GM12875 (cell line): ENCODE results near the gene MESD.

Experiments
- H3K4me3 ChIP-seq: one replicate; pipeline ENCODE4 v1.5.1; 2011; ENCODE audit warnings: low read depth, low read length, control low read depth
- TF ChIP-seq, protein P1 (sequence below): IDR thresholded peaks from 2 replicates; pipeline ENCODE4 v1.5.1; 2011; ENCODE audit warnings: low read depth, mild to moderate bottlenecking, control low read depth, inconsistent platforms, low read length, moderate library complexity, borderline replicate concordance; ENCODE audit not compliant: insufficient read depth

Gene MESD

DNA sequence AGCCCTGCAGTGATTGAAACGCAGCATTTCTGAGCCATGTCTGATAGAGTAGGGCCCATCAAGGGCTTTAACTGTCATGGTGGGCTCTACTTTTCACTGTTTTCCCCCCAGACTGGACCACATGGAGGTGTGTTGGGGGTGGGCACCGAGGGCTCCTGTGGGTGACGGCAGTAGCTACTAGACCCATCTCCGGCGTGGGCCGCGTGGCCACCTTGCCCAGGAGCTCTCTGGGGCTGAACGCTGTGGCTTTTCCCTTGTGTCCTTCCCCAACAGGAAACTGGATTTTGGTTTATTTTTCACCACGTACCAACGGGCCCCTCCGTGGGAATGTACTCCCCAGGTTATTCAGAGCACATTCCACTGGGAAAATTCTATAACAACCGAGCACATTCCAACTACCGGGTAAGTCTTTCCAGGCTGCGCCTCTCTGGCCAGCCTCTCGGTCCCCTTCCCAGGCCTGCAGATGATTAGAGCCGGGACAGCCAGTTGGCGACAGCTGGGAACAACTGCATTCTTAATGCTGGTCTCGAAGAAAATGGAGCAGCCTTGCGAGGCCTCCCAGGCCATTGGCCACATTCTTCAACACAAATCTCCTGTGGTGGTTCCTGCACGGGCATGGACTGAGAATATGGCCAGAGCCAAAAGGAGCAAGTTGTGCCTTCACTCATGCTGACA lies 67.7 kb downstream of the MESD start:
- TF ChIP-seq, protein P1, sequence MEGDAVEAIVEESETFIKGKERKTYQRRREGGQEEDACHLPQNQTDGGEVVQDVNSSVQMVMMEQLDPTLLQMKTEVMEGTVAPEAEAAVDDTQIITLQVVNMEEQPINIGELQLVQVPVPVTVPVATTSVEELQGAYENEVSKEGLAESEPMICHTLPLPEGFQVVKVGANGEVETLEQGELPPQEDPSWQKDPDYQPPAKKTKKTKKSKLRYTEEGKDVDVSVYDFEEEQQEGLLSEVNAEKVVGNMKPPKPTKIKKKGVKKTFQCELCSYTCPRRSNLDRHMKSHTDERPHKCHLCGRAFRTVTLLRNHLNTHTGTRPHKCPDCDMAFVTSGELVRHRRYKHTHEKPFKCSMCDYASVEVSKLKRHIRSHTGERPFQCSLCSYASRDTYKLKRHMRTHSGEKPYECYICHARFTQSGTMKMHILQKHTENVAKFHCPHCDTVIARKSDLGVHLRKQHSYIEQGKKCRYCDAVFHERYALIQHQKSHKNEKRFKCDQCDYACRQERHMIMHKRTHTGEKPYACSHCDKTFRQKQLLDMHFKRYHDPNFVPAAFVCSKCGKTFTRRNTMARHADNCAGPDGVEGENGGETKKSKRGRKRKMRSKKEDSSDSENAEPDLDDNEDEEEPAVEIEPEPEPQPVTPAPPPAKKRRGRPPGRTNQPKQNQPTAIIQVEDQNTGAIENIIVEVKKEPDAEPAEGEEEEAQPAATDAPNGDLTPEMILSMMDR: no peak
- H3K4me3 ChIP-seq: no peak overlapping the region

DNA sequence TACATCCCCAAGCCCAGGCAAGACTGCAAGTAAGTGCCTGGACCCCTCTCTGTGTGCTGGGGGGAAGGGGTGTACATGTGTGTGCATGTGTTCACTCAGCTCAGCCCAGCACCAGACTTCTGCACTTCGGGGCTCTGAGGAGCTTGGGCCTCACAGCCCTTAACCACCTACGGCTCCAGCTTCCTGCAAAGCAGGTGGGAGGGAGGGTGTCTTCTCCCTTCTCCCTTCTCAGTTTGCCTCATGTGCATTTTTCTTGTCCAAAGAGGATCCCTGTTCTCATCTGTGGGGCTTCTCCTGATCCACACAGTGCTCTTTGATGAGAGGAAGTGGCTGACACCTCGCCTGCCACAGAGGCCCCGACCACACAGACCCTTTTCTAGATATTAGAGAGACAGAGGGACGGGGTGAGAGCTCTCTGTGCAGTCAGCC lies 69.3 kb downstream of the MESD start:
- no peak overlapping the region for H3K4me3 ChIP-seq
- TF ChIP-seq, protein P1: no peak

DNA sequence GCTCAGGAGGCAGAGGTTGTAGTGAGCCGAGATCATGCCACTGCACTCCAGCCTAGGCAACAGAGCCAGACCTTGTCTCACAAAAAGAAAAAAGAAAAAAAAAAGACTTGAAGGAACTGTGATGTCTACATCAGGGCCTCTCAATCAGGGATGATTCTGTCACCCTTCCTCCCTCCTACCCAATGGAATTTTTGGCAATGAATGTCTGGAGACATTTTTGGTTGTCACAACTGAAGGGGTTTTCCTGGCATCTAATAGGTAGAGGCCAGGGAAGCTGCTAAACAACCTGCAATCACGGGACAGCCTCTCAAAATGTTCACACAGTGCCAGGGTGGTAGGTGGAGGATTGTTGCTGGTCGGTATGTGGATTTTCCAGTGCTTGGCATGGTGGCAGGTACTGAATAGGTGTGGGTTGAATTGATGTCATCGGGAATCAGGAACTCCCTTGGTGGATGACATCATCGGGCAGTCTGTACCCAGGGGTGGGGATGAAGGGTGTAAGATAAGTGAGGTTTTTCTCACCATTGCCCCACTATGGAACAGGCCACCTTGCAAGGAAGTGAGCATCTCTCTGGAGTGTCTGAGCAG lies 71.3 kb downstream of the MESD start:
- no peak overlapping the region for H3K4me3 ChIP-seq
- TF ChIP-seq, protein P1: no peak

DNA sequence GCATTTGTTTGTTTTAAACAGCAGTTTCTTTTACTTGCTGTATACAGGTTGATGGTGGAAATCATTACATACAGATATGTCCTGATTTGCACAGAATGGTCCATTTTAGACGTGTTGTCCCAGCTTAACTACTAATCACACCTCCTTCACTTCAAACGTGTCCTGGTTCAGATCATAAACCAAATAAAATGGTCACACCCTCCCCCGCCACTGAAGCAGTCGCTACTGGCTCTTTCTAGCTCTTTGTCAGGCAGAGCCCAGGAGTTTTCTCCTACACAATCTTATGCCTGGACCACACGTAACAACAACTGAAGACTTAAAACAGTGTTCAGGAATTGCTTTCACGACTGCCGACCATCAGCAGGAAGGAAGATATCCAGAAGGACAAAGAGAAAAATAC lies 73.6 kb downstream of the MESD start:
- TF ChIP-seq, protein P1: no peak

DNA sequence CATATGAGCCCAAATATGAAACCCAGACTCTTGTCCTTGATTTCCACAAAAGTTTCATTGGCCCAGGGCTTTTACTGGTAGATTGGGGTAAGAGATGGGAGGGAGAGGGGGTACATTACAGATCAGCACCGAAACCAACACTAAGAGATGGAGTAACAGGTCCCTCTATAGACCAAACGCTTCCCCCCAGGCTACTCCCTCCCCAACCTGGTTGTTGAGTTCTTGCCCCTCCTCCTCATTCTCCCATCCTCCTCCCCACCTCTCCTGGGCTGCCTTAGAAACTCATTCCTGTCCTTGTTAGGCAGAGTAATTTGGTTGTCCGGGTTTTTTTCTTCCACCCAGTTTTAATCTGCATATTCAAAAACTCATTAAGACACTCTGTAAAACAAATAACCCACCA lies 74.1 kb downstream of the MESD start:
- no peak overlapping the region for H3K4me3 ChIP-seq
- TF ChIP-seq, protein P1: no peak

More for the DNA sequence above, 73.6 kb downstream of the MESD start:
- no peak overlapping the region for H3K4me3 ChIP-seq

DNA sequence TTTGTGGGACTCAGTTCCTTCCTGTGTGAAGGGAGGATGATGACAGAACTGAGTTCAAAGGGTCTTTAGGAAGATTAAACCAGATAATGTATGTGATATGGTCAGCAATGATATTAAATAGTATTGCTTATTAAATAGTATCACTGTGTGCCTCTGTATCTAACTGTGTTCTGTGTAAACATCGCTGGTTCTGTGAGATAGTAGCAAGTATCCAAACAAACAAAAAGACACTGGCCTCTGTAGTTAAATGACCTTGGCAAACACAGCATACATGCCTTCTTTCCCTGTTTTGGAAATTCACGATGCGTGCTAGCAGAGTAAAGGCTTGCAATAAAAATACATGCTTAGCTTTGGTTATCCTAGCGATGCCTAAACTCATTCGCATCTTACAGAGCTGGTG lies 76.1 kb downstream of the MESD start:
- TF ChIP-seq, protein P1: no peak
- H3K4me3 ChIP-seq: no peak overlapping the region

DNA sequence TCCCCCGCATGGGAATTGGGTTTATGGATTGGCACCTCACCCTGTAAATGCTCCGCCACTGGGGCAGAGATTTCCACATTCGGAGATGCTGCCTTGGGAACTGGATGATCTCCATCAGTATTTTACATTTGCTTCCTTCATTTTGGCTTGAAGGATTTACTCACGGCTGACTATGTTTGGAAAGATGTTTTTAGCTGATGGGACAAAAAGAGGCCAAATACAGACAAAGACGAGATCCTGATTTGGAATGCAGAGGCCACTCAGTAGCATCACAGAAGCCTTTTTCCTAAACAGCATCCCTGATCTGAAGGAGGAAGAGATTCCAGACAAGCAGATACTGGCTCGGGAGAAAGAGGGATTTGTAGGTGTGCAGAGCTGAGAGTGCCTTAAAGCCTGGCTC lies 76.9 kb downstream of the MESD start:
- TF ChIP-seq, protein P1: no peak
- no peak overlapping the region for H3K4me3 ChIP-seq
